Activated T-helper 9 cell treated with anti-CD3 and anti-CD28 coated beads, Interleukin-2, amount 50 U/mL, for 16 hours (primary cell): Measurements from ENCODE around the gene KLLN.
"Not testable (repeated sequence)": the region's sequence is repeated elsewhere in the genome, so short reads cannot be mapped to it uniquely, and the experiment has no call there.

ENCODE experiments used
- DNase-seq: peaks from one replicate; pipeline ENCODE4 v3.0.0-alpha.2; 2020; ENCODE audit warnings: low read depth

KLLN gene

GRCh38 chr10:87866412-87866974 lies 3.2 kb upstream of the KLLN start:
- no peak for DNase-seq

- no peak for DNase-seq
Measured at GRCh38 chr10:87865241-87865881, 2.0 kb upstream of the KLLN start.

- DNase-seq, result no peak
Measured at GRCh38 chr10:87864496-87865059, 1.2 kb upstream of the KLLN start.

GRCh38 chr10:87863951-87864495 lies 690 bp upstream of the KLLN start:
- peak; percentile 16 for DNase-seq

GRCh38 chr10:87862679-87863052 lies 667 bp downstream of the KLLN start:
- no peak for DNase-seq

GRCh38 chr10:87861953-87862678 lies 1.2 kb downstream of the KLLN start:
- DNase-seq, result peak; percentile 91

- peak; percentile 5 for DNase-seq
Measured at GRCh38 chr10:87861566-87861952, 1.8 kb downstream of the KLLN start.

- DNase-seq, result no peak
Measured at GRCh38 chr10:87860816-87861403, 2.4 kb downstream of the KLLN start.

- DNase-seq, result no peak
Measured at GRCh38 chr10:87860156-87860795, 3.1 kb downstream of the KLLN start.

GRCh38 chr10:87855665-87856064 lies 7.7 kb downstream of the KLLN start:
- DNase-seq, result not testable (repeated sequence)

GRCh38 chr10:87855247-87855646 lies 8.1 kb downstream of the KLLN start:
- DNase-seq, result not testable (repeated sequence)

GRCh38 chr10:87852089-87852488 lies 11.2 kb downstream of the KLLN start:
- no peak for DNase-seq

GRCh38 chr10:87850742-87851205 lies 12.6 kb downstream of the KLLN start:
- peak; percentile 15 for DNase-seq

GRCh38 chr10:87849001-87849400 lies 14.3 kb downstream of the KLLN start:
- no peak for DNase-seq

GRCh38 chr10:87847550-87847949 lies 15.8 kb downstream of the KLLN start:
- no peak for DNase-seq

GRCh38 chr10:87846711-87847110 lies 16.6 kb downstream of the KLLN start:
- not testable (repeated sequence) for DNase-seq

- no peak for DNase-seq
Measured at GRCh38 chr10:87846023-87846422, 17.3 kb downstream of the KLLN start.

- no peak for DNase-seq
Measured at GRCh38 chr10:87845624-87845998, 17.7 kb downstream of the KLLN start.

GRCh38 chr10:87844837-87845623 lies 18.3 kb downstream of the KLLN start:
- DNase-seq, result no peak

- no peak for DNase-seq
Measured at GRCh38 chr10:87843714-87844113, 19.6 kb downstream of the KLLN start.
